ENCODE results near the gene HTR4. TPM values are rescaled to one million over a fixed set of nuclear protein-coding genes. Genes with fewer than 3 reads are reported as not detected.

HTR4 gene
- total and polyA plus RNA-seq, 5 donors: 1.3 to 9.1 (median 8.2) TPM

DNA sequence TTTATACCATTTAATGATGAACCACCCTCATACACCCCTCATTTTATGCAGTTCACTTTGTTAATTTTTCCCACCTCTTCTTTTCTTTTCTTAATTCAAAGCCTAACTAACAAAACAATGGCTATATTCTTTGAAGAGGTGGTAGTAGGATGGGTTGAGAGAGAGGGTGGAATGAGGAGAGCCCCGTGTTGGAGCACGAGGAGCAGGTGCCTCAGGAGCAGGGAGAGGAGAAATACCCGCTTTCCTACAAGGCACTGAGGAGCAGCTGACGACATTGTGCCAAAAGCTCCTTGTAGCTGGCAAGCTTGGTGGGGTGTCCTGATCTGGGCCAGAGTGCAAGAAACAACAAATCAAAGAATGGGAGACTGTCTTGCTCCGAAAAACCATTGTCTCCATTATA lies 129.6 kb downstream of the HTR4 start:
- no peak for ATAC-seq
- no peaks in the 10 kb centered on the region for H3K27me3 ChIP-seq (ENCODE audit: control insufficient read depth, insufficient read depth)
- H3K4me3 ChIP-seq (ENCODE audit: low read length): no peak overlapping the region
- DNase-seq: no peak
- no peaks in the 10 kb centered on the region for H3K4me1 ChIP-seq (ENCODE audit: control insufficient read depth, insufficient read depth, low read length)
- 85% methylated on average over 5 of the region's 5 CpGs for WGBS
- intact Hi-C loops (cut with DNase I): no loop called here
- H3K9me3 ChIP-seq (ENCODE audit: control insufficient read depth, low read length): no peaks in the 10 kb centered on the region
- no peak overlapping the region for H3K27ac ChIP-seq (ENCODE audit: low read length)

DNA sequence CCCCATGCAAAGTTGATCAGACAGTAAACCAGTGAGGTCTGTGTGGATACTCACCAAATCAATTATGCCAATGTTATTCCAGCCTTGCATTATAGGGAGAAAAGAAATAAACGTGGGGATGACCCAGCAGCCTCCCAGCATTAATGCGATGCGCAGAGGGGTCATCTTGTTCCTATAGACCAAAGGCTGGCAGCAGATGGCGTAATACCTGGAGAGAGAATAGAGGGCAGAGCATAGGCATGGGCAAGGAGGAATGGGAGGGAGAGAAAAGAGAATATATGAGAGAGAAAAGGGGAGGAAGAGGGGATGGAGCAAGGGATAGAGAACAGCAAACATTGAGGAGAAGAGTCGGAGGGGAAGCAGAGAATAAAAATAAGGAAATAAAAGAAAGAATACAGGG lies 131.2 kb downstream of the HTR4 start:
- 79% methylated on average over 5 of the region's 5 CpGs for WGBS
- no peak for ATAC-seq
- H3K9me3 ChIP-seq (ENCODE audit: control insufficient read depth, low read length): no peaks in the 10 kb centered on the region
- no peak for DNase-seq
- H3K27me3 ChIP-seq (ENCODE audit: control insufficient read depth, insufficient read depth): no peaks in the 10 kb centered on the region
- H3K27ac ChIP-seq (ENCODE audit: low read length): no peak overlapping the region
- intact Hi-C loops (cut with DNase I): no loop called here
- no peak overlapping the region for H3K4me3 ChIP-seq (ENCODE audit: low read length)
- no peaks in the 10 kb centered on the region for H3K4me1 ChIP-seq (ENCODE audit: control insufficient read depth, insufficient read depth, low read length)

DNA sequence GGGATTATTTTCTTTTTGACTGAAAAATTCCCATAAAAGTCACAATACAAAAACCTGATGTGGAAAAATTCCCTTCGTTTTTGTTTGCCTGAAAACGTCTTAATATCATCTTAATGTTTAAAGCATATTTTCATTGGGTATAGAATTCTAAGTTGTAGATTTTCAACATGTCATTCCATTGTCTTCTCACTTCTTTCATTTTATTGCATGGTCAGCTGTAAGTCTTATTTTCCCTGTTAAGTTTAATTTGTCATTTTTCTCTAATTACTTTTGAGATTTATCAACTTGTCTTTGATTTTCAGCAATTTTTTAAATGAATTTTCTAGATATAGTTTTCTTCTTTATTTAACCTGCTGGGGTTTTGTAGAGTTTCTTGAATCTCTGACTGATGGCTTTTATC lies 138.9 kb downstream of the HTR4 start:
- ATAC-seq (no peak), DNase-seq (no peak)
- Histone ChIP-seq H3K4me1 (ENCODE audit: control insufficient read depth, insufficient read depth, low read length) (no peaks in the 10 kb centered on the region), H3K9me3 (ENCODE audit: control insufficient read depth, low read length) (no peaks in the 10 kb centered on the region), H3K4me3 (ENCODE audit: low read length) (no peak overlapping the region), H3K27me3 (ENCODE audit: control insufficient read depth, insufficient read depth) (no peaks in the 10 kb centered on the region), H3K27ac (ENCODE audit: low read length) (no peak overlapping the region)
- intact Hi-C loops (cut with DNase I): no loop called here
- 51% methylated on average over 2 of the region's 2 CpGs for WGBS

DNA sequence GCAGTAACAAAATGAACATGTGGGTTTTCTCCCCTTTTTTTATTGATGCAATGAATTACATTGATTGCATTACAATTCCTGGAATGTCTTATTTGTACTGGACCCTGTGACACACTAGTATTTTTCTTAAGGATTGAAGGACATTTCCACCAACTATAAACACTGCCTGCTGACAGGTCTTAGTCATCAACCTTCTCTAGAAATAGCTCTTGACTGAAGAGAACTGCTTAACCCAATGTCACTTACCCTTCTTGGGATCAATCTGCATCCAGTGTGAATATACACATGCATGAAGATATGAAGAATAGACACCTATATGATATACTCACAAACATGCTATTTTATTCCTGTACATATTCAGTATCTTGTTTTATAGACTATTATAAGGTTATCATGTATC lies 140.0 kb downstream of the HTR4 start:
- no peak overlapping the region for H3K27ac ChIP-seq (ENCODE audit: low read length)
- no peaks in the 10 kb centered on the region for H3K27me3 ChIP-seq (ENCODE audit: control insufficient read depth, insufficient read depth)
- no peak overlapping the region for H3K4me3 ChIP-seq (ENCODE audit: low read length)
- intact Hi-C loops (cut with DNase I): no loop called here
- DNase-seq (no peak), ATAC-seq (no peak)
- no peaks in the 10 kb centered on the region for H3K4me1 ChIP-seq (ENCODE audit: control insufficient read depth, insufficient read depth, low read length)
- no peaks in the 10 kb centered on the region for H3K9me3 ChIP-seq (ENCODE audit: control insufficient read depth, low read length)

DNA sequence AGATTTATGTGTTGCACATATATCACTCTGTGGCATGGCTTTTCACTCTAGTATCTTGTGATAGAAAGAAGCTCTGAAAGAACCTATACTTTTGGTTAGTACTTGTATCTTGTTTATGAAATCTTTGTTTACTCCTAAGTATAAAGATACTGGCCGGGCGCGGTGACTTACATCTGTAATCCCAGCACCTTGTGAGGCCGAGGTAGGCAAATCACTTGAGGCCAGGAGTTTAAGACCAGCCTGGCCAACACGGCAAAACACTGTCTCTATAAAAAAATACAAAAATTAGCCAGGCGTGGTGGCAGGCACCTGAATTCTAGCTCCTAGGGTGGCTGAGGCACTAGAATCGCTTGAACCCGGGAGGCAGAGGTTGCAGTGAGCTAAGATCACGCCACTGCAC lies 141.8 kb downstream of the HTR4 start:
- 91% methylated on average over 9 of the region's 9 CpGs for WGBS
- H3K4me1 ChIP-seq (ENCODE audit: control insufficient read depth, insufficient read depth, low read length): no peaks in the 10 kb centered on the region
- DNase-seq: no peak
- H3K4me3 ChIP-seq (ENCODE audit: low read length): no peak overlapping the region
- H3K9me3 ChIP-seq (ENCODE audit: control insufficient read depth, low read length): no peaks in the 10 kb centered on the region
- intact Hi-C loops (cut with DNase I): no loop called here
- H3K27me3 ChIP-seq (ENCODE audit: control insufficient read depth, insufficient read depth): no peaks in the 10 kb centered on the region
- H3K27ac ChIP-seq (ENCODE audit: low read length): no peak overlapping the region
- ATAC-seq: no peak

DNA sequence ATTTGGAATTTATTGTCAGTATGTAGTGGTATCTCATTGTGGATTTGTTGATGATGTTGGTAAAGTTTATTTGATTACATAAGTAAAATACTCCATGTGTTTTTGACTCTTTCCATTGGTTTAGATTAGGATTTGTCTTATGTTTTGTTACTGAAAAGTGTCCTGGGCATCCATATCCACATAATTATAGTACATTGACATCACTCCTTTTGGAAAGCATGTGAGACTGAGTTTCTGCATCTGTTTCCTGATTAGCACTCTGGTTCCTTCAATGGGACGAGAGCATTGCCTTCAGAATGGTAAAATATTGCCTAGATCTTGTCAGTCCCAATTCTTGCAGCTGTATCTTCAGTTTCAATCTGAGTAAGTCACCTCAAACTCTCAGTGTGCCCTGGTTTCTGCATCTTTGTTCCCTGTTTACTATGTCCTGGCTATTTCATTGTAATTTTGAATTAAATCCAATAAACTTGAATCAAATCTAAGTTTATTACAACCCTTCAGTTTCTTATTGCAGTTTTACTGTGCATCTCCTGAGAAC lies 142.4 kb downstream of the HTR4 start:
- H3K27ac ChIP-seq (ENCODE audit: low read length): no peak overlapping the region
- ATAC-seq: no peak
- H3K9me3 ChIP-seq (ENCODE audit: control insufficient read depth, low read length): no peaks in the 10 kb centered on the region
- H3K4me1 ChIP-seq (ENCODE audit: control insufficient read depth, insufficient read depth, low read length): no peaks in the 10 kb centered on the region
- H3K27me3 ChIP-seq (ENCODE audit: control insufficient read depth, insufficient read depth): no peaks in the 10 kb centered on the region
- intact Hi-C loops (cut with DNase I): no loop called here
- H3K4me3 ChIP-seq (ENCODE audit: low read length): no peak overlapping the region
- 8% methylated on average over 1 of the region's 1 CpG for WGBS
- DNase-seq: no peak

DNA sequence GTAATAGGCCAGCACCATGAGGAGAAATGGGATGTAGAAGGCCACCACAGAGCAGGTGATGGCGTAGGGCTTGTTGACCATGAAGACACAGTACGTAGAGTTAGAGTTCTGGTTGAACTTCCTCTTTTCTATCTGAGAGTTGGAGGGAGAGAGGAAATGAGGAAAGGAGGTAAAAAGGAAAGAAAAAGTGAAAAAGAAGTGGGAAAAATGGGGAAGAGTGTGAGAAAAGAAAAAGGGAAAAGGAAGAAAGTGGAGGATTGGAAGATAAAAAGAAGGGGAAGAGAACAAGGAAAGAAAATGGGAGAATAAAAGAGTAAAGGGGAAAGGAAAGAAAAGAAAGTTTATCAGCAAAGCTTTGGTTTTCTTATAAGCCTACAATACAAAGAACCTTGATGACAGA lies 144.4 kb downstream of the HTR4 start:
- WGBS: 87% methylated on average over 2 of the region's 2 CpGs
- Histone ChIP-seq H3K9me3 (ENCODE audit: control insufficient read depth, low read length) (no peaks in the 10 kb centered on the region), H3K27me3 (ENCODE audit: control insufficient read depth, insufficient read depth) (no peaks in the 10 kb centered on the region), H3K27ac (ENCODE audit: low read length) (no peak overlapping the region), H3K4me1 (ENCODE audit: control insufficient read depth, insufficient read depth, low read length) (no peaks in the 10 kb centered on the region), H3K4me3 (ENCODE audit: low read length) (no peak overlapping the region)
- intact Hi-C loops (cut with DNase I): no loop called here
- DNase-seq (no peak), ATAC-seq (no peak)

DNA sequence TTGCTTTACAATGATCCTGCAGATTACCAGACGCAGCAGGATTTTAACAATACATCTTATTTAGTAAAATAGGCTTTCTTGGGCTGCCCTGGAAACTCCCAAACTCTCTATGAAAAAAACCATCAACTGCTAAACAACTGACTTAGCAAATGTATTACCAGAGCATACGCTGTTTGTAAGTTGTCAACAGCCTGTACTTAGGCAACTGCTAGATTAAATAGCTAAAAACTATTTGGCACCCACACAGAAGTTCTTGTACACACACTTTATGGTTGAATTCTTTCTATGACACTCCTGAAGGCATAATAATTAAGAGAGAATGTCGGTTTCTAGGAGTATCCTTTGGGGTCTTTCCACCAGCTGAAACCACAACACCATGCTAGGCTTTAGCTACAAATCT lies 146.7 kb downstream of the HTR4 start:
- Histone ChIP-seq H3K27me3 (ENCODE audit: control insufficient read depth, insufficient read depth) (no peaks in the 10 kb centered on the region), H3K4me1 (ENCODE audit: control insufficient read depth, insufficient read depth, low read length) (no peaks in the 10 kb centered on the region), H3K9me3 (ENCODE audit: control insufficient read depth, low read length) (no peaks in the 10 kb centered on the region), H3K27ac (ENCODE audit: low read length) (no peak overlapping the region), H3K4me3 (ENCODE audit: low read length) (no peak overlapping the region)
- DNase-seq (no peak), ATAC-seq (no peak)
- WGBS: 54% methylated on average over 3 of the region's 3 CpGs
- intact Hi-C loops (cut with DNase I): no loop called here

DNA sequence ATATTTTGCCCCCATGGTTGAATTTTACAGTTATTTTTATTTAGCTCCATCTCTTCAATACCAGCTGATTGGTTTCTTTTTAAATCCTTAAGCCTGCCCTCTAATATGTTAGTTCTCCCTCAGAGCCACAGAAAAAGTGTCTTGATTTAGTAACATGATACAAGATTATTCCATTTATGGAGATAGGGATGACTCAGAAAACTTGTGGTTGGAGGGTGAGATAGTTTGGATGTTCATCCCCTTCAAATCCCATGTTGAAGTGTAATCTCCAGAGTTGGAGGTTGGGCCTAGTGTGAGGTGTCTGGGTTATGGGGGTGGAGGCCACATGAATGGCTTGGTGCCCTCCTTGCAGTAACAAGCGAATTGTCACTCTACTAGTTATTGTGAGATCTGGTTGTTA lies 154.9 kb downstream of the HTR4 start:
- no peaks in the 10 kb centered on the region for H3K4me1 ChIP-seq (ENCODE audit: control insufficient read depth, insufficient read depth, low read length)
- WGBS: 87% methylated on average over 1 of the region's 1 CpG
- DNase-seq: no peak
- ATAC-seq: no peak
- no peak overlapping the region for H3K27ac ChIP-seq (ENCODE audit: low read length)
- intact Hi-C loops (cut with DNase I): no loop called here
- no peaks in the 10 kb centered on the region for H3K27me3 ChIP-seq (ENCODE audit: control insufficient read depth, insufficient read depth)
- H3K9me3 ChIP-seq (ENCODE audit: control insufficient read depth, low read length): no peaks in the 10 kb centered on the region
- no peak overlapping the region for H3K4me3 ChIP-seq (ENCODE audit: low read length)

DNA sequence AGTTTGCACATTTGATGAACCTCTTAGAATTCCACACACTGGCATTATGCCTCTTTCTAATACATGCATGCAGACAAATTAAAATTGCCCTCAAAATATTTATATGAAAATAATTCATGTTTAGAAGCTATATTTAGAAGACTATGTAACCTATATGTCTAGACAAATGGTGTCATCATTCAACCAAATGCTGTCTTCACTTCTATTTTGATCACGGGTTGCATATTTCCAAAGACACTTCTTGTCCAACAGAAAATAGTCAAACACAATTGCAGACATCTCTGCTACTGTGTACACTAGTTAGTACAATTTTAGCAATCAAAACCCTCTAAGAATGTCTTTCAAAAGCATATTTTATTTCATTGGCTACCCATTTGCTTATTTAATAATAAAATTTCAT lies 156.6 kb downstream of the HTR4 start:
- Histone ChIP-seq H3K27ac (ENCODE audit: low read length) (no peak overlapping the region), H3K4me1 (ENCODE audit: control insufficient read depth, insufficient read depth, low read length) (no peaks in the 10 kb centered on the region), H3K9me3 (ENCODE audit: control insufficient read depth, low read length) (no peaks in the 10 kb centered on the region), H3K4me3 (ENCODE audit: low read length) (no peak overlapping the region), H3K27me3 (ENCODE audit: control insufficient read depth, insufficient read depth) (no peaks in the 10 kb centered on the region)
- 60% methylated on average over 1 of the region's 1 CpG for WGBS
- ATAC-seq (no peak), DNase-seq (no peak)
- intact Hi-C loops (cut with DNase I): no loop called here

DNA sequence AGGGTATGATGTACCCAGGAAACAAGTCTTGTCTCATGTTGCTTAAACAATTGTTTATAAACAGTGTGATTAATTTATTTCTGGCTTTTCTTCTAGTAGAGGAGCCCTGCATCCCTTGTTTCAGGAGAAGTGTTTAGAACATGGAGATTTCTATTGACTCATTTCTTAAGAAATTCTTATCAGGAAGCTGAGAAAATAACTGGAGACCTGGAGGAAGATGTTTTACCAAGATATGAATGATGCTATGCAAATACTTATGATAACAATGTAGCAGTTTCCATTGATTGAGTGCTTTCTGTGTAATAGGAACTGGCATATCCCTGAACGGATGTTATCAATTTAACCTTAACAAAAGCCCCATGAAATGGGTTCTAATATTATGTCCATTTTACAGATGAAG lies 162.0 kb downstream of the HTR4 start:
- H3K27me3 ChIP-seq (ENCODE audit: control insufficient read depth, insufficient read depth): no peaks in the 10 kb centered on the region
- H3K4me3 ChIP-seq (ENCODE audit: low read length): no peak overlapping the region
- peaks cover 6% of the 10 kb centered on the region for H3K4me1 ChIP-seq (ENCODE audit: control insufficient read depth, insufficient read depth, low read length)
- 77% methylated on average over 1 of the region's 1 CpG for WGBS
- H3K9me3 ChIP-seq (ENCODE audit: control insufficient read depth, low read length): no peaks in the 10 kb centered on the region
- no peak overlapping the region for H3K27ac ChIP-seq (ENCODE audit: low read length)
- no peak for ATAC-seq
- intact Hi-C loops (cut with DNase I): no loop called here
- DNase-seq: no peak

DNA sequence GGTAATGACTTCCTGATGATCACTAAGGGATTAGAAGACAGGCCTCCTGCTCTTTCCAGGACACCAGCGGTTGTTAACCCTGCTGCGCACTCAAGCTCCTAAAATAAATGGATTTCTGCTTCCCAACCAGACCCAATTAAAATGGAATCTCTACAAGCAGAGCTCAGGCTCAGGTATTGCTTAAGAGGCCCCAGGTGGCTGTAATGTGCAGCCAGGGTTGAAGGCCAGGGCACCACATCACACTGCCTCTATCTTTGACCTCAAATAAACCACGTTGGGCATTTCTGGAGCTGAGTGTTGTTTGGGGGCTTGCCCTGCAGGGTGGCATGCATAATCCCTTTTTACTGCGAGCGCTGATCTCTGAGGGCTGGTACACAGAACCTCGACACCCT lies 162.5 kb downstream of the HTR4 start:
- Histone ChIP-seq H3K27ac (ENCODE audit: low read length) (no peak overlapping the region), H3K27me3 (ENCODE audit: control insufficient read depth, insufficient read depth) (no peaks in the 10 kb centered on the region), H3K4me1 (ENCODE audit: control insufficient read depth, insufficient read depth, low read length) (peaks cover 6% of the 10 kb centered on the region), H3K4me3 (ENCODE audit: low read length) (no peak overlapping the region), H3K9me3 (ENCODE audit: control insufficient read depth, low read length) (no peaks in the 10 kb centered on the region)
- intact Hi-C loops (cut with DNase I): no loop called here
- ATAC-seq (no peak), DNase-seq (no peak)
- 73% methylated on average over 6 of the region's 6 CpGs for WGBS
